ENCODE results near the gene EDEM3.

EDEM3 gene

GRCh38 chr1:184753608-184754475 lies 816 bp downstream of the EDEM3 start:
- peak; percentile 60 for DNase-seq (ENCODE audit: extremely low spot score)
- TF ChIP-seq SUZ12 (IDR thresholded peaks at IDR 0.05) (no peak), L3MBTL2 (conservative IDR thresholded peaks at IDR 0.05) (peak; percentile 77), PKNOX1 (IDR thresholded peaks at IDR 0.05) (peak; percentile 52), SP1 (IDR thresholded peaks at IDR 0.05) (no peak), LEF1 (IDR thresholded peaks at IDR 0.05; ENCODE audit: borderline replicate concordance) (no peak)
- ChIA-PET POLR2A (interaction anchor here (1.0 to 1.3 kb wide), 3 partner anchors 19 to 158 kb away, joined by 3 to 4 read pairs (median 4); no protein-coding TSS in a partner anchor), CTCF (no interaction called here)

GRCh38 chr1:184753117-184753516 lies 1.5 kb downstream of the EDEM3 start:
- ChIA-PET CTCF (interaction anchor here (0.6 kb wide), 1 partner anchor 1069 kb away, joined by 4 read pairs; no protein-coding TSS in a partner anchor), POLR2A (no interaction called here)
- no peak for DNase-seq (ENCODE audit: extremely low spot score)
- TF ChIP-seq CTBP1 (IDR thresholded peaks at IDR 0.05; ENCODE audit: borderline replicate concordance) (no peak), TARDBP (IDR thresholded peaks at IDR 0.05) (no peak), SP1 (IDR thresholded peaks at IDR 0.05) (no peak), PKNOX1 (IDR thresholded peaks at IDR 0.05) (no peak), HDGF (IDR thresholded peaks at IDR 0.05; ENCODE audit: borderline replicate concordance) (no peak), L3MBTL2 (conservative IDR thresholded peaks at IDR 0.05) (no peak), LEF1 (IDR thresholded peaks at IDR 0.05; ENCODE audit: borderline replicate concordance) (no peak), FOXA1 (IDR thresholded peaks at IDR 0.05) (no peak), ELF4 (IDR thresholded peaks at IDR 0.05) (no peak), ZNF384 (IDR thresholded peaks at IDR 0.05) (no peak), FOXK2 (IDR thresholded peaks at IDR 0.05) (no peak), NFRKB (IDR thresholded peaks at IDR 0.05) (no peak)

- ChIA-PET POLR2A (interaction anchor here (0.9 kb wide), 1 partner anchor 292 kb away, joined by 3 read pairs; no protein-coding TSS in a partner anchor), CTCF (interaction anchor here (0.6 kb wide), 1 partner anchor 1068 kb away, joined by 4 read pairs; no protein-coding TSS in a partner anchor)
- TF ChIP-seq ELF4 (IDR thresholded peaks at IDR 0.05) (no peak), FOXA1 (IDR thresholded peaks at IDR 0.05) (no peak), PKNOX1 (IDR thresholded peaks at IDR 0.05) (no peak)
- DNase-seq (ENCODE audit: extremely low spot score) = no peak
These were observed 2.0 kb downstream of the EDEM3 start for GRCh38 chr1:184752656-184753055.

- DNase-seq (ENCODE audit: extremely low spot score) = no peak
- TF ChIP-seq ARNT (IDR thresholded peaks at IDR 0.05) (no peak), CTBP1 (IDR thresholded peaks at IDR 0.05; ENCODE audit: borderline replicate concordance) (no peak), BHLHE40 (IDR thresholded peaks at IDR 0.05; ENCODE audit: borderline replicate concordance) (no peak), L3MBTL2 (conservative IDR thresholded peaks at IDR 0.05) (no peak), TARDBP (IDR thresholded peaks at IDR 0.05) (no peak), ZNF384 (IDR thresholded peaks at IDR 0.05) (no peak), NFRKB (IDR thresholded peaks at IDR 0.05) (no peak), SP1 (IDR thresholded peaks at IDR 0.05) (no peak), LEF1 (IDR thresholded peaks at IDR 0.05; ENCODE audit: borderline replicate concordance) (no peak)
- POLR2A ChIA-PET = no interaction called here
- CTCF ChIA-PET = no interaction called here
These were observed 5.9 kb downstream of the EDEM3 start for GRCh38 chr1:184748740-184749139.

- CTCF ChIA-PET = no interaction called here
- no peak for DNase-seq (ENCODE audit: extremely low spot score)
- POLR2A ChIA-PET = no interaction called here
- TF ChIP-seq ARNT (IDR thresholded peaks at IDR 0.05) (no peak), SUZ12 (IDR thresholded peaks at IDR 0.05) (no peak), FOXA1 (IDR thresholded peaks at IDR 0.05) (no peak), FOXM1 (IDR thresholded peaks at IDR 0.05; ENCODE audit: borderline replicate concordance) (no peak), L3MBTL2 (conservative IDR thresholded peaks at IDR 0.05) (no peak), TARDBP (IDR thresholded peaks at IDR 0.05) (no peak), FOXK2 (IDR thresholded peaks at IDR 0.05) (no peak), PKNOX1 (IDR thresholded peaks at IDR 0.05) (no peak), BHLHE40 (IDR thresholded peaks at IDR 0.05; ENCODE audit: borderline replicate concordance) (no peak), SP1 (IDR thresholded peaks at IDR 0.05) (no peak), CTBP1 (IDR thresholded peaks at IDR 0.05; ENCODE audit: borderline replicate concordance) (no peak), NFRKB (IDR thresholded peaks at IDR 0.05) (no peak), LEF1 (IDR thresholded peaks at IDR 0.05; ENCODE audit: borderline replicate concordance) (no peak), ELF4 (IDR thresholded peaks at IDR 0.05) (no peak), HDGF (IDR thresholded peaks at IDR 0.05; ENCODE audit: borderline replicate concordance) (no peak), ZNF384 (IDR thresholded peaks at IDR 0.05) (no peak)
These were observed 7.3 kb downstream of the EDEM3 start for GRCh38 chr1:184747089-184747955.
